HepG2 (cell line): ENCODE data around the gene VSIR. TPM values are rescaled to one million over a fixed set of nuclear protein-coding genes. Genes with fewer than 3 reads are reported as not detected.

Experiments
- ATAC-seq: fragments of 200-7000 bp; cut with Tn5 transposase; 3 replicates; pipeline ENCODE4 v1.9.1; 2020; ENCODE audit warnings: mild to moderate bottlenecking, moderate library complexity
- BruUV-seq: library from RNA; stranded (reverse); fragments of 400-500 nt; replicated peaks from 2 replicates; lab custom pipeline; 2021; lab: Mats Ljungman, UMichigan
- CTCF ChIA-PET: fragments of 300-600 bp; formaldehyde crosslinking; extraction: SDS; loops from one replicate; lab custom pipeline; 2021; ENCODE audit warnings: low total read pairs, inconsistent platforms, low intra/inter-chr PET ratio; lab: Yijun Ruan, JAX
- POLR2A ChIA-PET: fragments of 350-600 bp; sonication (Branson Sonifier 250); formaldehyde crosslinking; loops from one replicate; lab custom pipeline; 2020; ENCODE audit warnings: antibody characterized with exemption, inconsistent platforms; lab: Yijun Ruan, JAX
- DNase-seq: peaks from one replicate; pipeline ENCODE4 v3.0.0-alpha.2; 2015; ENCODE audit warnings: low spot score
- FAIRE-seq: peaks from 3 replicates; lab custom pipeline; 2011; peaks lifted over from hg19 to GRCh38; lab: Jason Lieb, UNC
- H2AFZ ChIP-seq: one replicate; pipeline ENCODE4 v1.6.1; 2011; ENCODE audit warnings: low read length, inconsistent platforms
- H3K27ac ChIP-seq: fragments of 300-600 bp; 3 replicates; pipeline ENCODE4 v1.8.0; 2011; ENCODE audit warnings: mixed run types, mild to moderate bottlenecking, mixed read lengths, low read length, inconsistent platforms; ENCODE audit not compliant: insufficient read depth; ENCODE audit errors: extremely low read length
- H3K27me3 ChIP-seq, 2 experiments: fragments of 200-600 bp in 1 of 2; 2 replicates in 1 of 2; 3 replicates in 1 of 2; pipeline versions ENCODE4 v1.6.0 to v1.8.0; 2011; ENCODE audit warnings: low read length in 2 of 2, mild to moderate bottlenecking in 2 of 2, moderate library complexity in 2 of 2, inconsistent platforms in 1 of 2; ENCODE audit not compliant: insufficient read depth in 2 of 2, control insufficient read depth in 1 of 2
- H3K36me3 ChIP-seq, 2 experiments: fragments of 200-600 bp in 1 of 2; replicated peaks in 1 of 2; 2 replicates in 1 of 2; 3 replicates in 1 of 2; pipeline versions ENCODE4 v1.5.1 to v1.8.0; 2011; ENCODE audit warnings: low read length in 2 of 2, inconsistent platforms in 1 of 2; ENCODE audit not compliant: insufficient read depth in 2 of 2, control insufficient read depth in 1 of 2
- H3K4me1 ChIP-seq: 2 replicates; pipeline ENCODE4 v1.5.1; 2012; ENCODE audit warnings: low read length, inconsistent platforms; ENCODE audit not compliant: insufficient read depth
- H3K4me2 ChIP-seq: 2 replicates; pipeline ENCODE4 v1.6.0; 2011; ENCODE audit warnings: low read depth, low read length, inconsistent platforms
- H3K4me3 ChIP-seq, 3 experiments: fragments of 200-600 bp in 1 of 3; sonication (generic), shearing (Covaris generic) in 1 of 3; replicated peaks in 1 of 3; 2 replicates each; pipeline ENCODE4 v1.5.1; 2011 to 2016; ENCODE audit warnings: low read length in 3 of 3, inconsistent platforms in 2 of 3, low read depth in 2 of 3, mild to moderate bottlenecking in 2 of 3, control low read depth in 1 of 3, mixed read lengths in 1 of 3; ENCODE audit not compliant: insufficient read depth in 1 of 3
- H3K79me2 ChIP-seq: one replicate; pipeline ENCODE4 v1.6.1; 2011; ENCODE audit warnings: low read length, inconsistent platforms; ENCODE audit not compliant: insufficient read depth
- H3K9ac ChIP-seq: 2 replicates; pipeline ENCODE4 v1.6.0; 2011; ENCODE audit warnings: mild to moderate bottlenecking, low read depth, low read length, inconsistent platforms; ENCODE audit not compliant: insufficient read depth
- H3K9me3 ChIP-seq: 2 replicates; pipeline ENCODE4 v1.5.1; 2012; ENCODE audit warnings: mild to moderate bottlenecking, low read length
- H4K20me1 ChIP-seq: 2 replicates; pipeline ENCODE4 v1.6.0; 2011; ENCODE audit warnings: inconsistent platforms, mild to moderate bottlenecking, low read length, moderate library complexity; ENCODE audit not compliant: insufficient read depth
- ARNT ChIP-seq: fragments of 450-650 bp; IDR thresholded peaks from 2 replicates; pipeline ENCODE4 v1.6.1; 2017
- ZFP37 ChIP-seq: sonication (generic); formaldehyde crosslinking; IDR thresholded peaks from 2 replicates; pipeline ENCODE4 v1.4.0; 2020; ENCODE audit warnings: missing genetic modification reagents, borderline replicate concordance
- ZNF367 ChIP-seq: sonication (generic); formaldehyde crosslinking; IDR thresholded peaks from 2 replicates; pipeline ENCODE4 v1.4.0; 2020; ENCODE audit warnings: missing genetic modification reagents, borderline replicate concordance
- ZNF432 ChIP-seq: sonication (generic); formaldehyde crosslinking; IDR thresholded peaks from 2 replicates; pipeline ENCODE4 v1.5.0; 2020; ENCODE audit warnings: missing genetic modification reagents, mild to moderate bottlenecking, borderline replicate concordance
- ZNF629 ChIP-seq: sonication (generic); formaldehyde crosslinking; conservative IDR thresholded peaks from 2 replicates; pipeline ENCODE4 v1.5.0; 2020; ENCODE audit warnings: missing genetic modification reagents
- ZNF652 ChIP-seq: IDR thresholded peaks from 2 replicates; pipeline ENCODE4 v1.6.1; 2016; ENCODE audit warnings: low read depth, borderline replicate concordance
- WGBS: methylation state at CpG from one replicate; pipeline ENCODE4 v1.1.6; 2017; ENCODE audit warnings: low lambda C conversion rate; 5-methylcytosine and 5-hydroxymethylcytosine counted together
- in situ Hi-C: cut with HindIII; loops from 2 replicates; pipeline ENCODE4 v1.10.0; 2017; ENCODE audit warnings: low pct_unique_long_range_greater_than_20kb; ENCODE audit not compliant: extremely low pct_ligation_motif_present
- intact Hi-C: fragments of 100-400 bp; cut with micrococcal nuclease; formaldehyde crosslinking; loops from one replicate; pipeline ENCODE4 v1.10.0; 2022; ENCODE audit not compliant: unreplicated experiment
- polyA plus RNA-seq, 8 experiments: library from polyadenylated mRNA; depleted of rRNA in 3 of 8; stranded (reverse) in 7 of 8; unstranded in 1 of 8; fragments of >200 nt; fragmentation: Illumina TruSeq in 4 of 8; extraction: Trizol in 4 of 8; gene quantifications; 2 replicates each; pipeline versions ENCODE4 v1.2.1 to v1.2.3, GENCODE V29; 2011 to 2016; ENCODE audit warnings: low read depth in 4 of 8, missing spikeins in 1 of 8, mixed read lengths in 1 of 8; ENCODE audit not compliant: insufficient read depth in 1 of 8
- total RNA-seq, 5 experiments: library from RNA; depleted of rRNA; stranded (reverse); fragments of >200 nt; fragmentation: Illumina TruSeq; extraction: Trizol; gene quantifications; 2 replicates each; pipeline ENCODE4 v1.2.3, GENCODE V29; 2016; ENCODE audit warnings: low read depth in 1 of 5
- TF ChIP-seq, protein P1 (sequence below): sonication (generic); formaldehyde crosslinking; IDR thresholded peaks from 2 replicates; pipeline ENCODE4 v1.4.0; 2020; ENCODE audit warnings: missing genetic modification reagents
- TF ChIP-seq, protein P2 (sequence below): sonication (generic); formaldehyde crosslinking; IDR thresholded peaks from 2 replicates; pipeline ENCODE4 v1.5.1; 2020; ENCODE audit warnings: mild to moderate bottlenecking, missing genetic modification reagents, borderline replicate concordance

Gene VSIR
- total and polyA plus RNA-seq, 2 of the 13 experiments (the other 11 are each of a cell fraction or from before 2014, with no cell fraction given), result 0.44 to 3.2 TPM

GRCh38 chr10:71810048-71810750 lies 36.9 kb upstream of the VSIR start:
- DNase-seq (no peak), ATAC-seq (no peak), FAIRE-seq (no peak)
- no TSS peak for BruUV-seq
- POLR2A ChIA-PET, result no interaction called here
- no peak overlapping the region for H2AFZ ChIP-seq
- H3K4me2 ChIP-seq, result no peak overlapping the region
- WGBS, result 24% methylated on average over 4 of the region's 13 CpGs
- no peaks in the 10 kb centered on the region for H4K20me1 ChIP-seq
- H3K4me1 ChIP-seq, result peaks cover 9% of the 10 kb centered on the region; the same call in 1 of the 2 replicates
- H3K4me3 ChIP-seq, result no peak overlapping the region
- H3K79me2 ChIP-seq, result no peaks in the 10 kb centered on the region
- in situ Hi-C loops (no loop called here), intact Hi-C loops (loop anchor here (5.0 kb wide), 1 partner anchor 38 kb away; the partner anchor contains the start of gene VSIR)
- H3K36me3 ChIP-seq, result no peaks in the 10 kb centered on the region
- no peak overlapping the region for H3K27ac ChIP-seq
- H3K9me3 ChIP-seq, result no peaks in the 10 kb centered on the region
- H3K27me3 ChIP-seq, result peaks cover 5 to 10% of the 10 kb centered on the region in 2 experiments; a peak in 4 of 5 replicates
- H3K9ac ChIP-seq, result no peak overlapping the region
- CTCF ChIA-PET, result no interaction called here
- TF ChIP-seq, protein P1, sequence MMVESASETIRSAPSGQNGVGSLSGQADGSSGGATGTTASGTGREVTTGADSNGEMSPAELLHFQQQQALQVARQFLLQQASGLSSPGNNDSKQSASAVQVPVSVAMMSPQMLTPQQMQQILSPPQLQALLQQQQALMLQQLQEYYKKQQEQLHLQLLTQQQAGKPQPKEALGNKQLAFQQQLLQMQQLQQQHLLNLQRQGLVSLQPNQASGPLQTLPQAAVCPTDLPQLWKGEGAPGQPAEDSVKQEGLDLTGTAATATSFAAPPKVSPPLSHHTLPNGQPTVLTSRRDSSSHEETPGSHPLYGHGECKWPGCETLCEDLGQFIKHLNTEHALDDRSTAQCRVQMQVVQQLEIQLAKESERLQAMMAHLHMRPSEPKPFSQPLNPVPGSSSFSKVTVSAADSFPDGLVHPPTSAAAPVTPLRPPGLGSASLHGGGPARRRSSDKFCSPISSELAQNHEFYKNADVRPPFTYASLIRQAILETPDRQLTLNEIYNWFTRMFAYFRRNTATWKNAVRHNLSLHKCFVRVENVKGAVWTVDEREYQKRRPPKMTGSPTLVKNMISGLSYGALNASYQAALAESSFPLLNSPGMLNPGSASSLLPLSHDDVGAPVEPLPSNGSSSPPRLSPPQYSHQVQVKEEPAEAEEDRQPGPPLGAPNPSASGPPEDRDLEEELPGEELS, result no peak
- TF ChIP-seq ZNF367 (CRISPR knock-in tag), result no peak
- TF ChIP-seq ZNF629 (CRISPR knock-in tag), result peak; percentile 75
- no peak for TF ChIP-seq ARNT
- TF ChIP-seq, all 625 proteins: peak for 1

DNA sequence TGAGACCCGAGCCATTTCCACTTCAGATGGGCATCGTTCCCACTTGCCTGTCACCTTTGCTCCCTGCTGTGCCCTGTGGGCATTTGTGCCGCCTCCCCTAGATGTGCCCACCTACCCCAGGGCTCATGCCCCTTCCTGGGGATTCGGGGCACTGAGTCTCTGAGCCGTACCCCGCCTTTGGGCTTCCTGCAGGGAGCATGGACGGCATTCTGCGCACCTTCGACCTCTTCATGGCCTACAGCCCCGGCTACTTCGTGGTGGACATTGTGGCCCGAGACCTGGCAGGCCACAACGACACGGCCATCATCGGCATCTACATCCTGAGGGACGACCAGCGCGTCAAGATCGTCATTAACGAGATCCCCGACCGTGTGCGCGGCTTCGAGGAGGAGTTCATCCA lies 36.3 kb upstream of the VSIR start:
- ChIA-PET CTCF (no interaction called here), POLR2A (no interaction called here)
- Histone ChIP-seq H2AFZ (no peak overlapping the region), H3K36me3 (no peaks in the 10 kb centered on the region), H3K9ac (no peak overlapping the region), H3K27ac (no peak overlapping the region), H3K4me3 (no peak overlapping the region), H3K4me2 (no peak overlapping the region), H3K79me2 (no peaks in the 10 kb centered on the region), H3K27me3 (peaks cover 5 to 13% of the 10 kb centered on the region in 2 experiments; a peak in 4 of 5 replicates), H3K9me3 (no peaks in the 10 kb centered on the region), H3K4me1 (peaks cover 9% of the 10 kb centered on the region; the same call in 1 of the 2 replicates), H4K20me1 (no peaks in the 10 kb centered on the region)
- DNase-seq (no peak), ATAC-seq (no peak), FAIRE-seq (no peak)
- intact Hi-C loops, result loop anchor here (5.0 kb wide), 1 partner anchor 37 kb away; the partner anchor contains the start of gene VSIR
- in situ Hi-C loops, result no loop called here
- 65% methylated on average over 24 of the region's 25 CpGs for WGBS
- BruUV-seq, result no TSS peak
- no peak for TF ChIP-seq ZFP37 (CRISPR knock-in tag)
- TF ChIP-seq, protein P2, sequence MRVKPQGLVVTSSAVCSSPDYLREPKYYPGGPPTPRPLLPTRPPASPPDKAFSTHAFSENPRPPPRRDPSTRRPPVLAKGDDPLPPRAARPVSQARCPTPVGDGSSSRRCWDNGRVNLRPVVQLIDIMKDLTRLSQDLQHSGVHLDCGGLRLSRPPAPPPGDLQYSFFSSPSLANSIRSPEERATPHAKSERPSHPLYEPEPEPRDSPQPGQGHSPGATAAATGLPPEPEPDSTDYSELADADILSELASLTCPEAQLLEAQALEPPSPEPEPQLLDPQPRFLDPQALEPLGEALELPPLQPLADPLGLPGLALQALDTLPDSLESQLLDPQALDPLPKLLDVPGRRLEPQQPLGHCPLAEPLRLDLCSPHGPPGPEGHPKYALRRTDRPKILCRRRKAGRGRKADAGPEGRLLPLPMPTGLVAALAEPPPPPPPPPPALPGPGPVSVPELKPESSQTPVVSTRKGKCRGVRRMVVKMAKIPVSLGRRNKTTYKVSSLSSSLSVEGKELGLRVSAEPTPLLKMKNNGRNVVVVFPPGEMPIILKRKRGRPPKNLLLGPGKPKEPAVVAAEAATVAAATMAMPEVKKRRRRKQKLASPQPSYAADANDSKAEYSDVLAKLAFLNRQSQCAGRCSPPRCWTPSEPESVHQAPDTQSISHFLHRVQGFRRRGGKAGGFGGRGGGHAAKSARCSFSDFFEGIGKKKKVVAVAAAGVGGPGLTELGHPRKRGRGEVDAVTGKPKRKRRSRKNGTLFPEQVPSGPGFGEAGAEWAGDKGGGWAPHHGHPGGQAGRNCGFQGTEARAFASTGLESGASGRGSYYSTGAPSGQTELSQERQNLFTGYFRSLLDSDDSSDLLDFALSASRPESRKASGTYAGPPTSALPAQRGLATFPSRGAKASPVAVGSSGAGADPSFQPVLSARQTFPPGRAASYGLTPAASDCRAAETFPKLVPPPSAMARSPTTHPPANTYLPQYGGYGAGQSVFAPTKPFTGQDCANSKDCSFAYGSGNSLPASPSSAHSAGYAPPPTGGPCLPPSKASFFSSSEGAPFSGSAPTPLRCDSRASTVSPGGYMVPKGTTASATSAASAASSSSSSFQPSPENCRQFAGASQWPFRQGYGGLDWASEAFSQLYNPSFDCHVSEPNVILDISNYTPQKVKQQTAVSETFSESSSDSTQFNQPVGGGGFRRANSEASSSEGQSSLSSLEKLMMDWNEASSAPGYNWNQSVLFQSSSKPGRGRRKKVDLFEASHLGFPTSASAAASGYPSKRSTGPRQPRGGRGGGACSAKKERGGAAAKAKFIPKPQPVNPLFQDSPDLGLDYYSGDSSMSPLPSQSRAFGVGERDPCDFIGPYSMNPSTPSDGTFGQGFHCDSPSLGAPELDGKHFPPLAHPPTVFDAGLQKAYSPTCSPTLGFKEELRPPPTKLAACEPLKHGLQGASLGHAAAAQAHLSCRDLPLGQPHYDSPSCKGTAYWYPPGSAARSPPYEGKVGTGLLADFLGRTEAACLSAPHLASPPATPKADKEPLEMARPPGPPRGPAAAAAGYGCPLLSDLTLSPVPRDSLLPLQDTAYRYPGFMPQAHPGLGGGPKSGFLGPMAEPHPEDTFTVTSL (CRISPR knock-in tag), result no peak
- TF ChIP-seq ZNF432 (CRISPR knock-in tag), result no peak
- no peak for TF ChIP-seq ZNF652 (CRISPR knock-in tag)
